ENCODE measurements around the gene ARSD. TPM values are rescaled to one million over a fixed set of nuclear protein-coding genes. Genes with fewer than 3 reads are reported as not detected.

Gene ARSD
- 19.4 and 42.7 TPM in 2 replicates for total RNA-seq

DNA sequence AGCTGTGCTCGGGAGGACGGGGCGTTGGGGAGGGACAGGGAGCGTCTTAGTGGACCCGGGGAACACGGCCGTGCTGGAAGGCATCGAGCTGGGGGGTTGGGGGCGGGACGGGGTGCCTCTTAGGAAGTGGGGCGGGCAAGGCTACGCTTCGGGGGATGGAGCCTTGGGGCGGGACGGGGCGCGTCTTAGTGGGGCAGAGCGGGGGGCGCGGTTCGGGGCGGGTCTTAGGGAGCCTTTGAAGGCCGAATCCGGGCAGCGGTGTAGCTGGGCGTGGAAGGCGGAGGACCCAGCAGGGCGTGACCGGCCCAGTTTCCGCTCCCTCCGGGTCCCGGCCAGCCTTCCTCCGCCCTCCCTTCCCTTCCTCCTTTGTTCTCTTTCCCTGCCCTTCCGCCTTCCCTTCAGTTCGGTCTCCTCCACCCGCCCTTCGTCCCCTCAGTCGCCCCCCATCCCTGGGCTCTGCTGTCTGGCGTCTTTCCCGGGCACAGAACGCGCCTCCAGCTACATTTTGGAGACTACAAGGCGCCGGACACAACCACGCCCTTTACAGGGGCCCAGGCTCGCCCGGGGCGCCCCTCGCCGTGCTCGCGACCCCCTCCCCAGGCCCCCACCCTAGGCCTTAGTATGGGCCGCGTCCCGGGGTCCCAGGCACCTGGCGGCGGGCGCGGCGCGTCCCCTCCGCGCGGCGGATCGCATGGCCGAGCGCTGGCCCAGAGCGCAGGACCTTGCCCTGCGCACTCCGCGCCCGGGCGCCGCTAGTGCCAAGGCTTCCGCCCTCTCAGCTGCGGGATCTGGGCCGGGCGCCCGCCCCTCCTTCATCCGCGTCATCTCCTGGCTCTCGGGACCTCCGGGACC lies at the start of gene ARSD:
Gene ARSD (minus strand): TSS at position 757 of the 852 bp plus-strand sequence. CDS start 64 bp downstream, at position 693.

Other genes with a start within 250 kb of the ARSD start
- 254 and 265 TPM in 2 replicates for gene CD99, start 238.0 kb downstream of the ARSD start, total RNA-seq
- gene XG, start 177.3 kb downstream of the ARSD start, total RNA-seq: not detected in 2 replicates
- gene GYG2, start 100.4 kb downstream of the ARSD start, total RNA-seq: 2.0 and 4.9 TPM in 2 replicates
- not detected in 2 replicates for gene ARSH, start 77.2 kb upstream of the ARSD start, total RNA-seq
- gene ARSF, start 112.1 kb upstream of the ARSD start, total RNA-seq: not detected in 2 replicates

Measured in mesangial cell (primary cell).